Measurements from ENCODE around the gene SESN1.

SESN1 gene

GRCh38 chr6:109013656-109014305 lies 80.9 kb downstream of the SESN1 start:
- DNase-seq (ENCODE audit: low read depth in 1 of 2, low spot score in 1 of 2): no peak
- Histone ChIP-seq H3K4me3 (replicated peaks; ENCODE audit: insufficient read depth, low read length) (no peak overlapping the region), H3K27ac (replicated peaks) (0 out of 2 replicates have a peak overlapping the region, but pooled peaks have one; percentile 1), H3K27me3 (ENCODE audit: insufficient read depth, poor library complexity, severe bottlenecking) (no peaks in the 10 kb centered on the region)
- TF ChIP-seq, protein P1, sequence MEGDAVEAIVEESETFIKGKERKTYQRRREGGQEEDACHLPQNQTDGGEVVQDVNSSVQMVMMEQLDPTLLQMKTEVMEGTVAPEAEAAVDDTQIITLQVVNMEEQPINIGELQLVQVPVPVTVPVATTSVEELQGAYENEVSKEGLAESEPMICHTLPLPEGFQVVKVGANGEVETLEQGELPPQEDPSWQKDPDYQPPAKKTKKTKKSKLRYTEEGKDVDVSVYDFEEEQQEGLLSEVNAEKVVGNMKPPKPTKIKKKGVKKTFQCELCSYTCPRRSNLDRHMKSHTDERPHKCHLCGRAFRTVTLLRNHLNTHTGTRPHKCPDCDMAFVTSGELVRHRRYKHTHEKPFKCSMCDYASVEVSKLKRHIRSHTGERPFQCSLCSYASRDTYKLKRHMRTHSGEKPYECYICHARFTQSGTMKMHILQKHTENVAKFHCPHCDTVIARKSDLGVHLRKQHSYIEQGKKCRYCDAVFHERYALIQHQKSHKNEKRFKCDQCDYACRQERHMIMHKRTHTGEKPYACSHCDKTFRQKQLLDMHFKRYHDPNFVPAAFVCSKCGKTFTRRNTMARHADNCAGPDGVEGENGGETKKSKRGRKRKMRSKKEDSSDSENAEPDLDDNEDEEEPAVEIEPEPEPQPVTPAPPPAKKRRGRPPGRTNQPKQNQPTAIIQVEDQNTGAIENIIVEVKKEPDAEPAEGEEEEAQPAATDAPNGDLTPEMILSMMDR (IDR thresholded peaks at IDR 0.05; ENCODE audit: insufficient read depth, low read length): no peak
- TF ChIP-seq GABPA (IDR thresholded peaks at IDR 0.05; ENCODE audit: low read depth) (no peak), REST (IDR thresholded peaks at IDR 0.05; ENCODE audit: insufficient replicate concordance, low read depth) (no peak), POLR2AphosphoS5 (IDR thresholded peaks at IDR 0.05; ENCODE audit: low read depth) (no peak), SPI1 (IDR thresholded peaks at IDR 0.05; ENCODE audit: borderline replicate concordance, low read depth) (no peak)

DNA sequence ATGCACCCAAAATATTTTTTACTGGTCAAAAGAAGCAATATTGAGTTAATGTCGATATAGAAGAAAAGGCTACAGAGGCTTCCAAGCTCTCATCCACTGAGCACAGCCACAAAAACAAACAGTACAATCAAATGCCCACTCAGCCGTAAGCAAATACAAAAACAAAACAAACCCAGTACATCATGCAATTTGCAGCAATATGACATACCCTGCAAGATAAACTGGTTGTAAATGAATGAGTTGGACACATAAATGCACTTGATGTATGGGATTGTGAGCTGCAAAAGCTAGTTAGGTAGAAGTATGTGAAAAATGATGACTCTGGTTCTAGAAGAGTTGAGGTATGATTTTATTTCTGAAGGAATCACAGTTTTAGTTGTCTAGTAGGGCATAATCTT lies 83.9 kb downstream of the SESN1 start:
- DNase-seq (ENCODE audit: low read depth in 1 of 2, low spot score in 1 of 2): no peak
- H3K27me3 ChIP-seq (ENCODE audit: insufficient read depth, poor library complexity, severe bottlenecking): no peaks in the 10 kb centered on the region
- H3K27ac ChIP-seq (replicated peaks): no peak overlapping the region
- H3K4me3 ChIP-seq (replicated peaks; ENCODE audit: insufficient read depth, low read length): no peak overlapping the region
- TF ChIP-seq REST (IDR thresholded peaks at IDR 0.05; ENCODE audit: insufficient replicate concordance, low read depth): no peak
- TF ChIP-seq POLR2AphosphoS5 (IDR thresholded peaks at IDR 0.05; ENCODE audit: low read depth): no peak
- no peak for TF ChIP-seq GABPA (IDR thresholded peaks at IDR 0.05; ENCODE audit: low read depth)
- TF ChIP-seq, protein P1 (IDR thresholded peaks at IDR 0.05; ENCODE audit: insufficient read depth, low read length): no peak

GRCh38 chr6:109009962-109010704 lies 84.5 kb downstream of the SESN1 start:
- TF ChIP-seq REST (IDR thresholded peaks at IDR 0.05; ENCODE audit: insufficient replicate concordance, low read depth) (no peak), POLR2AphosphoS5 (IDR thresholded peaks at IDR 0.05; ENCODE audit: low read depth) (no peak), SPI1 (IDR thresholded peaks at IDR 0.05; ENCODE audit: borderline replicate concordance, low read depth) (no peak), GABPA (IDR thresholded peaks at IDR 0.05; ENCODE audit: low read depth) (no peak)
- TF ChIP-seq, protein P1 (IDR thresholded peaks at IDR 0.05; ENCODE audit: insufficient read depth, low read length): no peak
- H3K27ac ChIP-seq (replicated peaks): peak overlapping the region; percentile 72
- no peak for DNase-seq (ENCODE audit: low read depth in 1 of 2, low spot score in 1 of 2)
- no peaks in the 10 kb centered on the region for H3K27me3 ChIP-seq (ENCODE audit: insufficient read depth, poor library complexity, severe bottlenecking)
- H3K4me3 ChIP-seq (replicated peaks; ENCODE audit: insufficient read depth, low read length): peak overlapping the region; percentile 74

All from HL-60 (cell line).